NT2/D1 (cell line): ENCODE results near the gene ARRB1.

Source experiments
- DNase-seq: peaks from one replicate; pipeline ENCODE4 v3.0.0-alpha.2; 2011; ENCODE audit warnings: low read depth, low spot score
- H3K27me3 ChIP-seq: 2 replicates; pipeline ENCODE4 v1.6.0; 2011; ENCODE audit warnings: mild to moderate bottlenecking; ENCODE audit not compliant: insufficient read length, insufficient read depth
- H3K36me3 ChIP-seq: 2 replicates; pipeline ENCODE4 v1.6.1; 2011; ENCODE audit warnings: mild to moderate bottlenecking, low read length, mixed read lengths; ENCODE audit not compliant: insufficient read depth, insufficient read length
- H3K4me1 ChIP-seq: 2 replicates; pipeline ENCODE4 v1.5.1; 2011; ENCODE audit not compliant: insufficient read depth, insufficient read length
- H3K4me3 ChIP-seq: 2 replicates; pipeline ENCODE4 v1.5.1; 2011; ENCODE audit warnings: low read depth; ENCODE audit not compliant: insufficient read length
- H3K9ac ChIP-seq: 2 replicates; pipeline ENCODE4 v1.6.0; 2011; ENCODE audit warnings: low read depth; ENCODE audit not compliant: insufficient read length
- H3K9me3 ChIP-seq: 2 replicates; pipeline ENCODE4 v1.5.1; 2011; ENCODE audit warnings: mild to moderate bottlenecking, low read length; ENCODE audit not compliant: insufficient read depth
- SUZ12 ChIP-seq: IDR thresholded peaks from 2 replicates; pipeline ENCODE4 v1.6.1; 2011; ENCODE audit not compliant: insufficient read length, insufficient read depth; ENCODE audit errors: extremely low read depth
- YY1 ChIP-seq: IDR thresholded peaks from 2 replicates; pipeline ENCODE4 v1.6.1; 2011; ENCODE audit not compliant: insufficient read length, insufficient read depth
- ZNF274 ChIP-seq: IDR thresholded peaks from 2 replicates; pipeline ENCODE4 v1.6.1; 2011; ENCODE audit warnings: mild to moderate bottlenecking, low read depth, low read length

The ARRB1 gene

DNA sequence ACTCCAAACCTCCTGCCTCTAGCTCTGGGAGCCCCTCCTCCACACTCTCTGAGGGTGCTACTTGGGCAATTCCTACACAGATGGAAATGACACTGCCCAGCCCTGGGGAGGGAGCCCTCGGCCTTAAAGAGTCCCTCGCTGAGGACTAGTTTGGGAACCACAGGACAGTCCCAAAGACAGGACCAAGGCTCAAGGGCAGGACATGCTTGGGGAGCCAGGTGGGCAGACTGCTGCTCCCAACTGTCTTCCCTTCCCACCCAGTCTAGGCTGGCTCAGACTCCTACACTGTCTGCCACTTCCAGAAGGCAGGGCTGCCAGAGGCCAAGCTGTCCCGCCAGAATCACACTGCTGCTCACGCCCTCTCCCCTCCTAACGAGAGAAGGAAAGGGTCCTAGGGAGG lies 9.8 kb downstream of the ARRB1 start:
- Histone ChIP-seq H3K9ac (peak overlapping the region; percentile 51), H3K4me1 (peaks cover 54% of the 10 kb centered on the region), H3K27me3 (no peaks in the 10 kb centered on the region), H3K4me3 (no peak overlapping the region), H3K9me3 (no peaks in the 10 kb centered on the region), H3K36me3 (peaks cover 56% of the 10 kb centered on the region)
- TF ChIP-seq SUZ12, result no peak
- TF ChIP-seq ZNF274, result no peak
- TF ChIP-seq YY1, result no peak
- no peak for DNase-seq

DNA sequence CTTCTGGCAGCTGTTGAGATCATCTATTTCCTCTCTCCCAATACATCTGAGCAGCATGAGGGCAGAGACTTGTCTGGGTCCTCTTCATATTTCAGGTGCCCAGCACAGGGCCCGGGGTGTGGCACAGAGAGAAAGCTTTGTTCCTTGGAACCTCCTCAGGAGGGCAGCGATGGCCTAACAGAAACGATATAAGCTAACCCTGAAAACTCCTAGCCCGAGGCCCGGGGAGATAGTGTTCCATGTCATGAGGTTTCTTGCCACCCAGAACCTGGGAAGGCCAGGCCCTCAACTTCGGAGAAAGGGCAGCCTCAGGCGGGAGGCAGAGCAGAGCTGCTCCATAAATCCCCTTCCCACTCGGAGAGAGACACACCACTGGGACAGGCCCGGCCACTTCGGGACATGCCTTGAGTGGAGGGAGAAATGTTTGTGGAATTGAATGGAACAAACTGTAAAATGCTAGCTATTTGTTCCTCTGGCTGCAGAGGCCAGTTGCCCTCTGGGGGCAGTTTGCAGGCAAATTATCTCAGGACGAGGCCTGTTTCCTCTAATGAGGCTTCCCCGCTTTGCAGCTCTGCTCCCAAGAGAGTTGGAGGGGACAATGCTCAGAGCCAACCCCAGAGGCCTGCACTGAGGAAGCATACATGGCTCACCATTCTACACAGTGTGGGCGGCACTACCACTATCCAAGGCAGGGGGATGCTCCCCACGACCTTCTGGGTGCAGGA lies 11.6 kb downstream of the ARRB1 start:
- peaks cover 47% of the 10 kb centered on the region for H3K4me1 ChIP-seq
- H3K27me3 ChIP-seq, result no peaks in the 10 kb centered on the region
- TF ChIP-seq SUZ12 (no peak), YY1 (no peak), ZNF274 (no peak)
- no peak for DNase-seq
- no peaks in the 10 kb centered on the region for H3K9me3 ChIP-seq
- peak overlapping the region; percentile 72 for H3K9ac ChIP-seq
- no peak overlapping the region for H3K4me3 ChIP-seq
- H3K36me3 ChIP-seq, result peaks cover 49% of the 10 kb centered on the region

DNA sequence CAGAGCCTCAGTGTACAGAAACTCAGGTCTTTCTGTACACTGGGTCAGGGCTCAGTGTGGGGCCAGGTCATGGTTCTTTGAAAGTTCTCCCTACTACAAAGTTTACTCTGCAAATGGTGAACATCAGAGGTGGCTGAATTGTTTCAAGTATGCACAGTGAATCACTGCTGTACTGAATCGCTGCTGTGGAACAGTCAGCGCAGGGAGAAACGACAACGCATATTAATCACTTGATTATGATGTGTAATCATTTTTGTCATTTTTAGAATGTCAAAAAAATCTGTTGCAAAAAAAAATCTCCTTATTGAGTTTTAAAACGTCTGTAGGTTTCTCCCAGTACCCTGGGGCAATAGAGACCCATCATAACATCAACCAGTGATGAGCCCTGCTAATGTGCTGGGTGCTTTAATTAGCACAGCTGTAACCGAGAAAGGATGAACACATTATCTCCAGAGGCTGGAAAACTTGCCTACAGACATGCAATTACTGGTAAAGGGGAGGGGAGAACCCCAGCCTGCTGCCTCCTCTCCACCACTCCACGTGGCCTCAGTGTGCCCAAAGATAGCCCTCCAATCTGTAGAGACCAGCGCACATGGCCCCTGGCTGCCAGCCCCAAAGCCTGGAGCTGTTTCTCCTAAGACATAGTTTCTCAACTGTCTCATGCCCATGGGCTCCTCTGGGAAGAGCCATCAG lies 12.8 kb downstream of the ARRB1 start:
- TF ChIP-seq ZNF274 (no peak), SUZ12 (no peak), YY1 (no peak)
- no peak overlapping the region for H3K9ac ChIP-seq
- H3K4me3 ChIP-seq, result no peak overlapping the region
- no peaks in the 10 kb centered on the region for H3K9me3 ChIP-seq
- peaks cover 41% of the 10 kb centered on the region for H3K36me3 ChIP-seq
- DNase-seq, result no peak
- peaks cover 39% of the 10 kb centered on the region for H3K4me1 ChIP-seq
- no peaks in the 10 kb centered on the region for H3K27me3 ChIP-seq

DNA sequence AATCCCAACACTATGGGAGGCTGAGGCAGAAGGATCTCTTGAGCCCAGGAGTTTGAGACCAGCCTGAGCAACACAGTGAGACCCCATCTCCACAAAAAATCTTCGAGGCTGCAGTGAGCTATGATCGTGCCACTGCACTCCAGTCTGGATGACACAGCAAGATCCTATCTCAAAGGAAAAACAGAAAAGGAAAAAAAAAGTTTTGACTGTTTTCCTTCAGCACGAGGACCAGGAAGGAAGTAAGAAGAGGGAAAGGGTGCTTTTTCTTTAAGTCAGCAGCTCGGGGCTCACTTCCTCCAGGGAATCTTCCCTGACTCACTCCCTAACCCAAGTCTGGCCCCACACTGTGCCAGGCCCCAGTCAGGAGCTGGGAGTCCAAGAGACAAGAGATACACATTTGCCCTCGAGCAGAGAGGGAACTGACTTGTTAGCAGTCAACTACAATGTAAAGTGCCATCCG lies 14.2 kb downstream of the ARRB1 start:
- TF ChIP-seq ZNF274, result no peak
- TF ChIP-seq SUZ12, result no peak
- no peak for TF ChIP-seq YY1
- peak overlapping the region; percentile 37 for H3K9ac ChIP-seq
- H3K36me3 ChIP-seq, result peaks cover 38% of the 10 kb centered on the region
- H3K9me3 ChIP-seq, result no peaks in the 10 kb centered on the region
- no peak overlapping the region for H3K4me3 ChIP-seq
- DNase-seq, result no peak
- H3K27me3 ChIP-seq, result no peaks in the 10 kb centered on the region
- H3K4me1 ChIP-seq, result peaks cover 32% of the 10 kb centered on the region

DNA sequence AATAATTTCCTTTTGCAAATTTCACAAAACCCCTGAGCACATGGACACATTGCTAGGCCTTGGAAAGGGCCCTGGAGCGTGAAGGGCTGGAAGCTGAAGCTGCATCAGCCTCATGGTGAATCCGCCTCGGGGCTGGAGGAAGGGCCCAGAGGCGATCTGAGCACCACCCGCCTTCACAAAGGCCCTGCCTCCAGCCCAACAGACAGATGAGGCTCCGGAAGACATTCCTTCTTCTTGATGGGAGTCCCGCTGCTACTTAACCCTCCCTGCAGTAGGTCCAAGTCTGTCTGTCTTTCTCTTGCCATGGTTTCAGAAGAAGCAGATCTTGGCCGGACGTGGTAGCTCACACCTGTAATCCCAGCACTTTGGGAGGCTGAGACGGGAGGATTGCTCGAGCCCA lies 16.5 kb downstream of the ARRB1 start:
- peaks cover 23% of the 10 kb centered on the region for H3K4me1 ChIP-seq
- no peaks in the 10 kb centered on the region for H3K27me3 ChIP-seq
- peaks cover 35% of the 10 kb centered on the region for H3K36me3 ChIP-seq
- no peaks in the 10 kb centered on the region for H3K9me3 ChIP-seq
- DNase-seq, result peak; percentile 80
- H3K9ac ChIP-seq, result peak overlapping the region; percentile 71
- no peak overlapping the region for H3K4me3 ChIP-seq
- TF ChIP-seq ZNF274 (no peak), YY1 (no peak)

DNA sequence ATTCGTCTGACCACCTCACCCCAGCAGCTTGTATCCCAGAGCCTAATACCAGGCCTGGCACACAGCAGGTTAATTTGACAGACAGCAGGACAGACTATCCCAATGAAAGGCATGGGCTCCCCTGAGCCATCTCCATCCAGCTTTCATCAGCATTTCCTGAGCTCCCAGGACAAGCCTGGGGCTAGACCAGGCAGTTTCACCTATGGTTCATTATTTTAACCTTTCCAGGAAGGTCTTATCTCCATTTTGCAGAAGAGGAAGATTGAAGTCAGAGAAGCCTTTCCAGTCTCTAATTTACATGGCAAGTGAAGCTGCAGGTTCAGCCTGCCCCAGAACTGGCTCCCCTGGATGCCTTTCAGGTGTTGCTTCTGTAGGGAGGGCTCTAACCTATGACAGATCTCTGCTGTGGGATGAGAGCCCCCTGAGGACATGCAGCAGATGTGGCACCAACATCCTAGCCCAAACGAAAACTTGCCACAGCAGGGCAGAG lies 17.0 kb downstream of the ARRB1 start:
- Histone ChIP-seq H3K9ac (peak overlapping the region; percentile 71), H3K27me3 (no peaks in the 10 kb centered on the region), H3K36me3 (peaks cover 33% of the 10 kb centered on the region), H3K4me1 (peaks cover 19% of the 10 kb centered on the region), H3K4me3 (no peak overlapping the region), H3K9me3 (no peaks in the 10 kb centered on the region)
- no peak for DNase-seq
- TF ChIP-seq ZNF274 (no peak), SUZ12 (no peak), YY1 (no peak)

DNA sequence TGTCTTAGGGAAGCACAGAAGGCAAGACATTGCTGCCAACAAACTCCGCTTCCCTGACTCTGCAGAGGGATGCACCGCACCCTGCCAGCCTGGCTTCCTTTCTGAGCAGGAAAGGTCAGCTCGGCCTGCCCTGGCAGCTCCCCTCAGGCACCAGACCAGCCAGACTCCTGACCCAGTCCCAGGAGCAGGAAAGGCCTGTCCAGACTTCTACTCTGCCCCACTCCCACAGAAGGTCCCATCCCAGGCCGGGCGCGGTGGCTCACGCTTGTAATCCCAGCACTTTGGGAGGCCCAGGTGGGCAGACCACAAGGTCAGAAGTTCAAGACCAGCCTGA lies 17.7 kb downstream of the ARRB1 start:
- no peak overlapping the region for H3K4me3 ChIP-seq
- H3K9ac ChIP-seq, result peak overlapping the region; percentile 68
- no peak for DNase-seq
- TF ChIP-seq YY1 (no peak), SUZ12 (no peak), ZNF274 (no peak)
- H3K36me3 ChIP-seq, result peaks cover 27% of the 10 kb centered on the region
- H3K4me1 ChIP-seq, result peaks cover 21% of the 10 kb centered on the region
- no peaks in the 10 kb centered on the region for H3K27me3 ChIP-seq
- H3K9me3 ChIP-seq, result no peaks in the 10 kb centered on the region
